LNCAP (cell line): ENCODE data around the gene ZNF586.

ENCODE experiments used
- CTCF ChIP-seq: fragments of 450-650 bp; IDR thresholded peaks from 2 replicates; pipeline ENCODE4 v1.5.1; 2017; ENCODE audit warnings: mild to moderate bottlenecking

Gene ZNF586

DNA sequence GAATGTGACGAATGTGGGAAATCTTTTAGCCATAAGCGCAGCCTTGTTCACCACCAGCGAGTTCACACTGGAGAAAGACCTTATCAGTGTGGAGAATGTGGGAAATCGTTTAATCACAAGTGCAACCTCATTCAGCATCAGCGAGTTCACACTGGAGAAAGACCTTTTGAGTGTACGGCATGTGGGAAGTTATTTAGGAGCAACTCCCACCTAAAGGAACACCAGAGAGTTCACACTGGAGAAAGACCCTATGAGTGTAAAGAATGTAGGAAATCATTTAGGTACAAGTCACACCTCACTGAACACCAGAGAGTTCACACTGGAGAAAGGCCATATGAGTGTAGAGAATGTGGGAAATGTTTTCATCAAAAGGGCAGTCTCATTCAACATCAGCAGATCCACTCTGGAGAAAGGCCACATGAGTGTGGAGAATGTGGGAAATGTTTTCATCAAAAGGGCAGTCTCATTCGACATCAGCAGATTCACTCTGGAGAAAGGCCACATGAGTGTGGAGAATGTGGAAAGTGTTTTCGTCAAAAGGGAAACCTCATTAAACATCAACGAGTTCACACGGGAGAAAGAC lies 15.3 kb upstream of the ZNF586 start:
- no peak for TF ChIP-seq CTCF

DNA sequence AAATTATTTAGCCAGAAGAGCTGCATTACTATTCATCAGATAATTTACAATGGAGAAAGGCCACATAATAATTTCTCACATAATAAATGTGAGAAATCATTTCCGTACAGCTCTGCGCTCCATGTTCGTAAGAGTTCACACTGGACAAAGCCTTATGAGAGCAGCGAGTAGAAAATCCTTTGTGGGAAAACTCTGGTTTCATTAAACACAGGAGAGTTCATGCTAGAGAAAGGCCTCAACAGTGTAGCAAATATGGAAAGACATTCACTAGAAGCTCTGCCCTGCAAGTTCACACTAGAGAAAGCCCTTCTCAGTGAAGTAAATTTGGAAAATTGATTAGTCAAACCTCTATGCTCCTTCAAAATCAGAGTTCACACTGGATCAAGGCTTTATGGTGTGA lies 14.4 kb upstream of the ZNF586 start:
- no peak for TF ChIP-seq CTCF

- TF ChIP-seq CTCF = no peak
Measured at GRCh38 chr19:57757941-57758340, 11.5 kb upstream of the ZNF586 start.

- TF ChIP-seq CTCF = no peak
Measured at GRCh38 chr19:57759096-57759495, 10.4 kb upstream of the ZNF586 start.

DNA sequence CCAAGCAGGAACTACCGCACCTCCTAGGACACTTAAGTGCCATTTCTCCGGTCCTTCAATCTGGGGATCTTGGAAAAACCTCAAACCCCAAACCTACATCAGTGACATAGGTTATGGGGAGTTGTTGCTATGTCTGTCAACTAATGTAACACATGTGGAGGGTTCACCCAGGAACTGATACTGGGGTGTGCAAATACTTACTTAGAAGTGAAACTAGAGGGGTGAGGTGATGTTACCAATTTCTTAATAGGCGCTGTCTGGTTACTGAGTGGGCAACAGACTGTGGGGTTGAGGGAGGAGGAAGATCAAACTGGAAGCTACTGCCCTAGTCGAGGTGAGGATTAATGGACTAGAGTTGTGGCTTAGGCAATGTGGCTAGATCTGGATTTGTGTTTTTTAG lies 1.9 kb downstream of the ZNF586 start:
- TF ChIP-seq CTCF = no peak

- TF ChIP-seq CTCF = no peak
Measured at GRCh38 chr19:57773488-57773887, 4.0 kb downstream of the ZNF586 start.

DNA sequence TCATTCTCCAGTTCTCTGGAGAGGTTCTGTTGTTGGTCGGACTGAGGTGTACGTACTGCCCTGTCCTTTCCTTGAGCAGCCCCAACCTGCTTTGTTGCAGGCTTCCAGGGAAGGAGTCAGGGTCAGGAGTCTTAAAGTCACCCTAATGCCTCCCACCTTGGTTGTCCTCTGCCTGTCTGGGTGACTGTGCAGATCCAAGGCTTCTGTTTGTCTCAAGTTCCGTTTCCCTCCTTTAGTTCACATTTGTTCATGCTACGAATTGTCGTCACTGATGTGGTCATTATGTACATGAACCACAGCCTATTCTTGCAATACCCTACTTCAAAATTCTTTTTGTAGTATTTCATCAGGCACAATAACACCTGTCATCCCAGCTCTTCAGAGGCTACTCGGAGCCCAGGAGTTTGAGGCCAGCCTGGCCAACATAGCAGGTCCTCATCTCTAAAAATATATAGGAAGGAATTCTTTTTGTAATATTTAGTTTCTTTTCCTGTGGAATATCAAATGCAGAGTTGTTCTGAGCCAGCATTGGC lies 7.4 kb downstream of the ZNF586 start:
- no peak for TF ChIP-seq CTCF

DNA sequence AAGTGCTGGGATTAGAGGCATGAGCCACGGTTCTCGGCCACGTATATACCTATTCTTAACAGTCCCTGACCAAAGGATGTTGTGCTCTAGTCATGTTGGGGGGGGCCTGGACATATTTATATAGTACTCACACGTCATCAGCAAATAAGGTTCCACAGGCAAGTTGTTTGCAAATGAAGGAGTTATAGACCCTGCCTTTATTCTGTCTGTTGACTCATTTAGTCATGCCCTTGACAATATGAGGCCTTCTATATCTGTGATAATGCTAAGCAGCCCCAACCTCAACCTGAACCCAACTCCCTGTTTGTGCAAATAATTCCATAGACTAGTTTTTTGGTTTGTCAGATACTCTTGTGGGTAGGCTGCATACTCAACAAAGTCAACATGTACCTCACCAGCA lies 8.9 kb downstream of the ZNF586 start:
- TF ChIP-seq CTCF = no peak
